ENCODE results near the gene ALOX12. TPM values are rescaled to one million over a fixed set of nuclear protein-coding genes. Genes with fewer than 3 reads are reported as not detected.
A peak's percentile ranks its signal among the peaks of the same experiment; 100 is the strongest.

ALOX12 gene
- total RNA-seq, 1 donor from 2014 or later = 0.98 TPM

DNA sequence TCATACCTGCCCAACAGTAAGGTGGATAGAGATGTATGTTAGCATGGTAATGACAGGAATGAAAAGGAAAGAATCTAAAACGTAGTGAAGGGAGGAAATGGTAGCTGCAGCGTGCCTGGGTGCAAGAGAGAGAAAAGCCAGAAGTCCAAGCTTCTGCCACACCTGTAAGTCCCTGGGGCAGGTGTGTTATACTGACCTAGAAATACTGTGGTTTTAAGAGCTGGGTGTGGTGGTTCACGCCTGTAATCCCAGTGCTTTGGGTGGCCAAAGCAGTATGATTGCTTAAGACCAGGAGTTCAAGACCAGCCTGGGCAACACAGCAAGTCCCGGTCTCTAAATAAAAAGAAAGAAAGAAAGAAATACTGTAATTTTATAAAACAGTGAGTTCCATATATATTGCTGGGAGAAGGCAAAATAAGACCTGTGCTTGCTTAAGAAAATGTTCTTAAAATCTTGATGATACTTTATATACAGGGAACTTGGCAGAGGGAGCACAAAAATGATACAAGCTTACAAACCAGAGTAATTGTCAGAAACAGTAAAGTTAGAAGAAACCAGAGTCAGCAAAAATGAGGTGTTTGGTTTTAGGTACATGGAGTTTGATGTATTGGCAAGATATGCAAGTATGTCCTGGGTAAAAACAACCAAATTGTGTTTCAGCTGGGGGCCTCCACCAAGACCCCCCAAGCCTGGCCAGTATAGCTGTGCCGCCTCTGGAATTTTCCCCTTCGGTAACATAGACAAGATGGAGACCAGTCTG, 6.6 kb downstream of the ALOX12 start:
- H3K4me3 ChIP-seq (ENCODE audit: low read depth, low read length) = no peak overlapping the region
- TF ChIP-seq, protein P1, sequence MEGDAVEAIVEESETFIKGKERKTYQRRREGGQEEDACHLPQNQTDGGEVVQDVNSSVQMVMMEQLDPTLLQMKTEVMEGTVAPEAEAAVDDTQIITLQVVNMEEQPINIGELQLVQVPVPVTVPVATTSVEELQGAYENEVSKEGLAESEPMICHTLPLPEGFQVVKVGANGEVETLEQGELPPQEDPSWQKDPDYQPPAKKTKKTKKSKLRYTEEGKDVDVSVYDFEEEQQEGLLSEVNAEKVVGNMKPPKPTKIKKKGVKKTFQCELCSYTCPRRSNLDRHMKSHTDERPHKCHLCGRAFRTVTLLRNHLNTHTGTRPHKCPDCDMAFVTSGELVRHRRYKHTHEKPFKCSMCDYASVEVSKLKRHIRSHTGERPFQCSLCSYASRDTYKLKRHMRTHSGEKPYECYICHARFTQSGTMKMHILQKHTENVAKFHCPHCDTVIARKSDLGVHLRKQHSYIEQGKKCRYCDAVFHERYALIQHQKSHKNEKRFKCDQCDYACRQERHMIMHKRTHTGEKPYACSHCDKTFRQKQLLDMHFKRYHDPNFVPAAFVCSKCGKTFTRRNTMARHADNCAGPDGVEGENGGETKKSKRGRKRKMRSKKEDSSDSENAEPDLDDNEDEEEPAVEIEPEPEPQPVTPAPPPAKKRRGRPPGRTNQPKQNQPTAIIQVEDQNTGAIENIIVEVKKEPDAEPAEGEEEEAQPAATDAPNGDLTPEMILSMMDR (conservative IDR thresholded peaks at IDR 0.05; ENCODE audit: low read depth, low read length) = no peak
- no peak for DNase-seq (ENCODE audit: low read depth)

DNA sequence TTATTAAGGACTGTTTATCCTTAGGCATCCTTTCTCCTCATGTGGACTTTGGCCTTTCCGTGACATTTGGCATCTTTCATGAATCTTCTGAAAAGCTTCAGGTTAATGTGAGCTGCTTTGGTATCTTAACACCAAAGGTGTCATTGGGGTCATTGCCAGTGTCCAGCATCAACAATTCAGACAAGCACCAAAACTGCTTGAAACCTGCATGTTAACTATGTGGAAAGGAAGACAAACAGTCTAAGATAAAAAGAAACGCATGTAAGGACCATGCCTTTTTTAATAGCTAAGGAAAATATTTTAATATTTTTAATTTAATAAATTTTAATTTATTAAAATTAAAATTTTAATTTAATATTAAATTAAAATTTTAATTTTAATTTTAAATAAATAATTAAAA, 7.9 kb downstream of the ALOX12 start:
- no peak for DNase-seq (ENCODE audit: low read depth)
- TF ChIP-seq, protein P1 (conservative IDR thresholded peaks at IDR 0.05; ENCODE audit: low read depth, low read length) = no peak
- H3K4me3 ChIP-seq (ENCODE audit: low read depth, low read length) = no peak overlapping the region

DNA sequence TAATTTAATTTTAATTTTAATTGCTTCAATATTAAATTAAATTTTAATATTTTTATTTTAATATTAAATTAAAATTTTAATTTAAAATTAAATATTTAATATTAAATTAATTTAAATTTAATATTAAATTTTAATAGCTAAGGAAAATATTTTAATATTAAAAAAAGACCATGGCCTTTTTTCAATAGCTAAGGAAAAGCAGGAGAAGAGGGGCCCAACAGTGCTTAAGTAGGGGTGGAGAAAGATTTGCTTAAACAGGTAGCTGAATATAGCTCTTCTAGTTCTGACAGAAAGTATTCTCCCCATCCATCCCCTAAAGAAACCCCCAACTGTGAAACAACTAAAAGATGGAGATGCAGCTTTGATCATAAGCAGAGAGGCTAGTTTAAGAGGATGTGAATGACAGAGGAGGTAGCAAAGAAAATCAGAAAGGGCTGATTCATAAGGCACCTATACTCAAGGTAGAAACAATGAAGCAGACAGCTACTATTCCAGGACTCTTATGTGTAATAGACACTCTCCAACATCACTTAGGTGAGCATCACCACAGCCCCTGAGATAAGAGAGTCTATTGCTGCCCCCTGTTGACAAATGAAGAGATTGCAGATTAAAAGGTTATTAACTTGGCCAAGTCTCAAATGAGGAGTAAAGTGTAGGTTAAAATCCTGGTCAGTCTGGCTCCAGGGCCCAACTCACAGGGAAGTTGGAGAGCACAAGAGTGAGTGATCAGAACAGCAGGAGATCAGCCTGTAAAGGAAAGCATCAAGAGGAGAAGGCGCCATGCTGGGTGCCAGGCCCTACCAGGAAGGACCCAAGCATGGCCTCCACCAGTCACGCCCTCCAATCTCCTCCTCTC, 8.8 kb downstream of the ALOX12 start:
- TF ChIP-seq, protein P1 (conservative IDR thresholded peaks at IDR 0.05; ENCODE audit: low read depth, low read length) = peak; percentile 72
- DNase-seq (ENCODE audit: low read depth) = no peak
- no peak overlapping the region for H3K4me3 ChIP-seq (ENCODE audit: low read depth, low read length)

DNA sequence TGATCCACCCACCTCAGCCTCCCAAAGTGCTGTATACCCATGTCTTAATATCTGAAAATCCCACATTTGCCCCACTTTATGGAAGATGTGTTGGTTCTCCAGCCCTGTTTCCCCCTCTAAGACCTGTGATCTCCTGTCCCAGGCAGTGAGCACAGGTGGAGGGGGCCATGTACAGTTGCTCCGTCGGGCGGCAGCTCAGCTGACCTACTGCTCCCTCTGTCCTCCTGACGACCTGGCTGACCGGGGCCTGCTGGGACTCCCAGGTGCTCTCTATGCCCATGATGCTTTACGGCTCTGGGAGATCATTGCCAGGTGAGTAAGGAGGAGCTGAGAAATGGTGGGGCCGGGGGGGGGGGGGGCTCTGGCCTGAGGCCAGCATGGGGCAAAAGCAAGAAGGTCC, 9.9 kb downstream of the ALOX12 start:
- no peak for DNase-seq (ENCODE audit: low read depth)
- TF ChIP-seq, protein P1 (conservative IDR thresholded peaks at IDR 0.05; ENCODE audit: low read depth, low read length) = no peak
- H3K4me3 ChIP-seq (ENCODE audit: low read depth, low read length) = no peak overlapping the region

DNA sequence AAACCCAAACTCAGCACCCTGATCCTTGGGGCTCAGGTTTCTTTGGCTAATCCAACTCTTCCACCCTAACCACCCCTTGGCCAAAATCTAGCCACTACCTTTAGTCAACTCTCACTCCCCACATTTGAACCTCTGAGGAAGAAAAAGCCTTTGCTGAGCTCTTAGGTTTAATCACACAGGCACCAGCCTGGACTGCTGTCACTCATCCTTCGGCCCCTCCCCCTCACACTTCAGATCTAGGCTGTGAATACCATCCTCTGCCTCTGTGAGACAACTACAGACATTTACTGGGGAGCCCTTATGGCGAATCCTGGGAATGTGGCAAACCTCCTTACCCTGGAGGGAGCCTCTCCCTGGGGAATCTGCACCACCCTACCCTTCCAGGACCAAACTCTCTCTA, 11.3 kb downstream of the ALOX12 start:
- TF ChIP-seq, protein P1 (conservative IDR thresholded peaks at IDR 0.05; ENCODE audit: low read depth, low read length) = no peak
- no peak for DNase-seq (ENCODE audit: low read depth)

DNA sequence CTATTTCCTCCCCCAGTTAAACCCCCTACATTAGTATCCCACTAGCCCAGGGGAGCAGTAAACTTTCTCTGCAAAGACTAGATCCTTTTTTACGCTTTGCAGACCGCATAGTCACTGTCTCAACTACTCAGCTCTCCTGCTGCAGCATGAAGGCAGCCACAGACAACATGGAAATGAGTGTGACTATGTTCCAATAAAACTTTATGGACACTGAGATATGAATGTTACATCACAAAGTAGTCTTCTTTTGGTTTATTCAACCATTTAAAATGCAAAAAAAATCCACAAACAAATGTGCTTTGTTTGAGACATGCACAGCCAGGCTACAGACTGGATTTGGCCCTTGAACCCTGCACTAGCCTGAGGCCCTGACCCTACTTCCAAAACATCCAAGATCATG, 14.7 kb downstream of the ALOX12 start:
- H3K4me3 ChIP-seq (ENCODE audit: low read depth, low read length) = peak overlapping the region; percentile 95
- TF ChIP-seq, protein P1 (conservative IDR thresholded peaks at IDR 0.05; ENCODE audit: low read depth, low read length) = no peak
- no peak for DNase-seq (ENCODE audit: low read depth)

More for the DNA sequence above, 11.3 kb downstream of the ALOX12 start:
- H3K4me3 ChIP-seq (ENCODE audit: low read depth, low read length) = no peak overlapping the region

All from epithelial cell of proximal tubule (primary cell).